Measurements from ENCODE around the gene GBP7. TPM values are rescaled to one million over a fixed set of nuclear protein-coding genes. Genes with fewer than 3 reads are reported as not detected.

Gene GBP7
- polyA plus RNA-seq, 1 donor from 2014 or later = not detected

GRCh38 chr1:89149229-89149628, 26.6 kb downstream of the GBP7 start:
- H3K9me2 ChIP-seq (ENCODE audit: insufficient read depth, low read length) = no peaks in the 10 kb centered on the region
- no peaks in the 10 kb centered on the region for H4K20me1 ChIP-seq (ENCODE audit: insufficient read depth)
- no peak overlapping the region for H3K27ac ChIP-seq (ENCODE audit: low read length)
- H3K4me2 ChIP-seq (ENCODE audit: low read length) = no peak overlapping the region
- no peaks in the 10 kb centered on the region for H3K9me3 ChIP-seq (ENCODE audit: low read length)
- no peaks in the 10 kb centered on the region for H3K79me2 ChIP-seq (replicated peaks; ENCODE audit: insufficient read depth, low read length)
- no peaks in the 10 kb centered on the region for H3K27me3 ChIP-seq (ENCODE audit: insufficient read depth, low read depth, low read length)
- no peak overlapping the region for H3K9ac ChIP-seq (ENCODE audit: low read length)
- H3K36me3 ChIP-seq (ENCODE audit: insufficient read depth, low read length) = no peaks in the 10 kb centered on the region
- no peaks in the 10 kb centered on the region for H3F3A ChIP-seq (ENCODE audit: insufficient read depth, low read length, poor library complexity, severe bottlenecking)
- no peak overlapping the region for H2AFZ ChIP-seq (ENCODE audit: low read depth, low read length)
- H3K4me3 ChIP-seq (ENCODE audit: low read length) = no peak overlapping the region
- no peak for TF ChIP-seq EP300 (conservative IDR thresholded peaks at IDR 0.05; ENCODE audit: poor library complexity, severe bottlenecking)
- no peak for TF ChIP-seq RAD21 (conservative IDR thresholded peaks at IDR 0.05)
- TF ChIP-seq POLR2AphosphoS5 (IDR thresholded peaks at IDR 0.05) = no peak
- TF ChIP-seq, protein P1, sequence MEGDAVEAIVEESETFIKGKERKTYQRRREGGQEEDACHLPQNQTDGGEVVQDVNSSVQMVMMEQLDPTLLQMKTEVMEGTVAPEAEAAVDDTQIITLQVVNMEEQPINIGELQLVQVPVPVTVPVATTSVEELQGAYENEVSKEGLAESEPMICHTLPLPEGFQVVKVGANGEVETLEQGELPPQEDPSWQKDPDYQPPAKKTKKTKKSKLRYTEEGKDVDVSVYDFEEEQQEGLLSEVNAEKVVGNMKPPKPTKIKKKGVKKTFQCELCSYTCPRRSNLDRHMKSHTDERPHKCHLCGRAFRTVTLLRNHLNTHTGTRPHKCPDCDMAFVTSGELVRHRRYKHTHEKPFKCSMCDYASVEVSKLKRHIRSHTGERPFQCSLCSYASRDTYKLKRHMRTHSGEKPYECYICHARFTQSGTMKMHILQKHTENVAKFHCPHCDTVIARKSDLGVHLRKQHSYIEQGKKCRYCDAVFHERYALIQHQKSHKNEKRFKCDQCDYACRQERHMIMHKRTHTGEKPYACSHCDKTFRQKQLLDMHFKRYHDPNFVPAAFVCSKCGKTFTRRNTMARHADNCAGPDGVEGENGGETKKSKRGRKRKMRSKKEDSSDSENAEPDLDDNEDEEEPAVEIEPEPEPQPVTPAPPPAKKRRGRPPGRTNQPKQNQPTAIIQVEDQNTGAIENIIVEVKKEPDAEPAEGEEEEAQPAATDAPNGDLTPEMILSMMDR (IDR thresholded peaks at IDR 0.05; ENCODE audit: poor library complexity, severe bottlenecking) = no peak
- no peak for TF ChIP-seq REST (IDR thresholded peaks at IDR 0.05; ENCODE audit: borderline replicate concordance)
- TF ChIP-seq EZH2 (IDR thresholded peaks at IDR 0.05; ENCODE audit: borderline replicate concordance, insufficient read depth, low read length, poor library complexity, severe bottlenecking) = no peak
- TF ChIP-seq TAF1 (IDR thresholded peaks at IDR 0.05; ENCODE audit: low read depth) = no peak
- TF ChIP-seq SMC3 (conservative IDR thresholded peaks at IDR 0.05; ENCODE audit: poor library complexity) = no peak
- no peak for TF ChIP-seq MXI1 (conservative IDR thresholded peaks at IDR 0.05; ENCODE audit: poor library complexity, severe bottlenecking)

GRCh38 chr1:89147678-89148658, 27.8 kb downstream of the GBP7 start:
- Histone ChIP-seq H3K9ac (ENCODE audit: low read length) (no peak overlapping the region), H3K9me2 (ENCODE audit: insufficient read depth, low read length) (no peaks in the 10 kb centered on the region), H3K9me3 (ENCODE audit: low read length) (no peaks in the 10 kb centered on the region), H4K20me1 (ENCODE audit: insufficient read depth) (no peaks in the 10 kb centered on the region), H3K27me3 (ENCODE audit: insufficient read depth, low read depth, low read length) (no peaks in the 10 kb centered on the region), H3K4me3 (ENCODE audit: low read length) (no peak overlapping the region), H3K36me3 (ENCODE audit: insufficient read depth, low read length) (no peaks in the 10 kb centered on the region), H3F3A (ENCODE audit: insufficient read depth, low read length, poor library complexity, severe bottlenecking) (no peaks in the 10 kb centered on the region), H3K79me2 (replicated peaks; ENCODE audit: insufficient read depth, low read length) (no peaks in the 10 kb centered on the region), H2AFZ (ENCODE audit: low read depth, low read length) (no peak overlapping the region), H3K27ac (ENCODE audit: low read length) (no peak overlapping the region), H3K4me2 (ENCODE audit: low read length) (no peak overlapping the region)
- TF ChIP-seq TAF1 (IDR thresholded peaks at IDR 0.05; ENCODE audit: low read depth) (no peak), EZH2 (IDR thresholded peaks at IDR 0.05; ENCODE audit: borderline replicate concordance, insufficient read depth, low read length, poor library complexity, severe bottlenecking) (no peak), MXI1 (conservative IDR thresholded peaks at IDR 0.05; ENCODE audit: poor library complexity, severe bottlenecking) (no peak), REST (IDR thresholded peaks at IDR 0.05; ENCODE audit: borderline replicate concordance) (no peak), EP300 (conservative IDR thresholded peaks at IDR 0.05; ENCODE audit: poor library complexity, severe bottlenecking) (no peak), SMC3 (conservative IDR thresholded peaks at IDR 0.05; ENCODE audit: poor library complexity) (no peak), RAD21 (conservative IDR thresholded peaks at IDR 0.05) (no peak), POLR2AphosphoS5 (IDR thresholded peaks at IDR 0.05) (no peak)
- TF ChIP-seq, protein P1 (IDR thresholded peaks at IDR 0.05; ENCODE audit: poor library complexity, severe bottlenecking) = no peak

Measured in neural cell (in vitro differentiated cells).